Common myeloid progenitor, CD34-positive (primary cell): ENCODE results near the gene CBX8.

Source experiments
- CTCF ChIA-PET: fragments of 350-600 bp; sonication (Branson Sonifier 250); formaldehyde crosslinking; loops from one replicate; lab custom pipeline; 2021; ENCODE audit warnings: antibody characterized with exemption; lab: Charles Lee
- POLR2A ChIA-PET: fragments of 350-600 bp; sonication (Branson Sonifier 250); formaldehyde crosslinking; loops from one replicate; lab custom pipeline; 2021; ENCODE audit warnings: antibody characterized with exemption; lab: Charles Lee
- DNase-seq, 3 donors: peaks; one replicate each; pipeline versions ENCODE4 v3.0.0 to v3.0.0-alpha.2; 2013
- H3K27ac ChIP-seq, 2 experiments: 1 replicate in 1 of 2; 2 replicates in 1 of 2; pipeline ENCODE4 v1.7.0; 2013; ENCODE audit warnings: inconsistent platforms in 2 of 2, low read length in 2 of 2, mild to moderate bottlenecking in 2 of 2, low read depth in 1 of 2, moderate library complexity in 1 of 2; ENCODE audit not compliant: severe bottlenecking in 2 of 2, insufficient read depth in 1 of 2, poor library complexity in 1 of 2
- H3K27me3 ChIP-seq, 5 experiments: replicated peaks in 2 of 5; 1 replicate in 3 of 5; 2 replicates in 2 of 5; pipeline versions ENCODE4 v1.6.1 to v1.7.0; 2013; ENCODE audit warnings: low read length in 4 of 5, mild to moderate bottlenecking in 2 of 5, moderate library complexity in 2 of 5, inconsistent platforms in 1 of 5; ENCODE audit not compliant: insufficient read depth in 5 of 5, control insufficient read depth in 4 of 5
- H3K36me3 ChIP-seq, 4 experiments: 1 replicate in 2 of 4; 2 replicates in 2 of 4; pipeline versions ENCODE4 v1.6.1 to v1.7.0; 2013; ENCODE audit warnings: low read length in 3 of 4, control low read depth in 1 of 4, mild to moderate bottlenecking in 1 of 4; ENCODE audit not compliant: control insufficient read depth in 4 of 4, insufficient read depth in 4 of 4
- H3K4me1 ChIP-seq, 4 experiments: 1 replicate in 3 of 4; 2 replicates in 1 of 4; pipeline versions ENCODE4 v1.6.1 to v1.7.1; 2013; ENCODE audit warnings: low read length in 3 of 4, mild to moderate bottlenecking in 3 of 4, control low read depth in 1 of 4, inconsistent platforms in 1 of 4, moderate library complexity in 1 of 4; ENCODE audit not compliant: control insufficient read depth in 4 of 4, insufficient read depth in 4 of 4; ENCODE audit errors: control extremely low read depth in 1 of 4
- H3K4me3 ChIP-seq, 7 experiments: 1 replicate in 4 of 7; 2 replicates in 3 of 7; pipeline versions ENCODE4 v1.5.1 to v1.7.0; 2013; ENCODE audit warnings: mild to moderate bottlenecking in 7 of 7, low read length in 6 of 7, moderate library complexity in 6 of 7, inconsistent platforms in 2 of 7, low read depth in 2 of 7, control low read depth in 1 of 7; ENCODE audit not compliant: insufficient read depth in 4 of 7, control insufficient read depth in 1 of 7; ENCODE audit errors: extremely low read depth in 1 of 7
- H3K9me3 ChIP-seq, 5 experiments: 1 replicate in 4 of 5; 2 replicates in 1 of 5; pipeline versions ENCODE4 v1.6.1 to v1.7.1; 2013; ENCODE audit warnings: low read length in 4 of 5, mild to moderate bottlenecking in 2 of 5, inconsistent platforms in 1 of 5, low read depth in 1 of 5, moderate library complexity in 1 of 5; ENCODE audit not compliant: control insufficient read depth in 4 of 5, insufficient read depth in 2 of 5; ENCODE audit errors: control extremely low read depth in 1 of 5
- WGBS: methylation state at CpG from one replicate; pipeline ENCODE4 v1.1.5; 2013; ENCODE audit not compliant: insufficient coverage; 5-methylcytosine and 5-hydroxymethylcytosine counted together

The CBX8 gene

DNA sequence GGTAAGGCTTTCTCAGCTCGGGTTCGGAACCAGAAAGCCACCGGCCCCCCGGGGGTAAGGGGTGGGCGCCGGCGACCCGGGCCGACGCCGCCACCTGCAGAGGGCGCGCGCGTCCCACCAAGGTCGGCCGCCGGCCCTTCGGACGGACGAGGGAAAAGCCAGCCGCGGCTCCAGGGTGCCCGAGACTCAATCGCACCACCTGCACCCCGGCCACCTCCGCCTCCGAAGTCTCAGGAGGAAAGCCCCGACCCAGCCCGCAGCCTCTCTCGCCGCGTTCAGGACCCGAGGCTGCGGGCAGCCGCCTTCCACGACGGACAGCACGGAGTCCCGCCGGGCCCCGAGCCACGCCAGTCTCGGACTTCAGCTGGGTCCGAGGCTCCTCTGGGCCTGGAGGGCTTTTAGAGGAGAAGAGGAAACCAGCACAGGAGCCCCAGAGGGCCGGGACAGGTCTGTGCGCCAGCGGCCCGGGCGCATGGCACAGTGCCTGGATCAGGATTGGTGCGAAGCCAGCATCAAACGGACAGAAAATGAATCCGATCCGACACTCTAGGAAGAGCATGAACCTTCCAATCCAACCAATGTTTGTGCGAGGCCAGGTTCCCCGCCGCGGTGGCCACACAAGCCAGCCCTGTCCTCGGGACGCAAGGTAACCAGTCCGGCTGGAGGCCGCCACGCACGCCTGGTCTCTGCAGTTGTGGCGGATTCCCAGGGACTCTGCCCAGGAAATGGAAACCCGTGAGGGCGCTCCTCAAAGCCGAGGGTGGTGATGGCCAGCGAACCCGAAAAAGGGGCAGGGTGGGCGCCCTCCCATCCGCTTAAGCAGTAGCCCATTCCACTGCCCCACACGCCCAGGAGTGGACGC is 6.7 kb downstream of the CBX8 start:
- ChIA-PET CTCF (interaction anchor here (0.7 to 3.3 kb wide), 22 partner anchors 9 to 203 kb away, joined by 3 to 20 read pairs (median 4); partner anchors contain the start of gene CBX2), POLR2A (no interaction called here)
- Histone ChIP-seq H3K27ac (no peak overlapping the region), H3K9me3 (no peaks in the 10 kb centered on the region), H3K36me3 (peaks cover 0 to 34% (median 18%) of the 10 kb centered on the region in 4 experiments), H3K4me3 (peak overlapping the region in 5 of 7 experiments; percentile 17 to 64 (median 59)), H3K27me3 (peaks cover 0 to 58% (median 27%) of the 10 kb centered on the region in 5 experiments), H3K4me1 (peaks cover 0 to 39% (median 26%) of the 10 kb centered on the region in 4 experiments)
- WGBS, result 11% methylated on average over 70 of the region's 74 CpGs
- no peak for DNase-seq

DNA sequence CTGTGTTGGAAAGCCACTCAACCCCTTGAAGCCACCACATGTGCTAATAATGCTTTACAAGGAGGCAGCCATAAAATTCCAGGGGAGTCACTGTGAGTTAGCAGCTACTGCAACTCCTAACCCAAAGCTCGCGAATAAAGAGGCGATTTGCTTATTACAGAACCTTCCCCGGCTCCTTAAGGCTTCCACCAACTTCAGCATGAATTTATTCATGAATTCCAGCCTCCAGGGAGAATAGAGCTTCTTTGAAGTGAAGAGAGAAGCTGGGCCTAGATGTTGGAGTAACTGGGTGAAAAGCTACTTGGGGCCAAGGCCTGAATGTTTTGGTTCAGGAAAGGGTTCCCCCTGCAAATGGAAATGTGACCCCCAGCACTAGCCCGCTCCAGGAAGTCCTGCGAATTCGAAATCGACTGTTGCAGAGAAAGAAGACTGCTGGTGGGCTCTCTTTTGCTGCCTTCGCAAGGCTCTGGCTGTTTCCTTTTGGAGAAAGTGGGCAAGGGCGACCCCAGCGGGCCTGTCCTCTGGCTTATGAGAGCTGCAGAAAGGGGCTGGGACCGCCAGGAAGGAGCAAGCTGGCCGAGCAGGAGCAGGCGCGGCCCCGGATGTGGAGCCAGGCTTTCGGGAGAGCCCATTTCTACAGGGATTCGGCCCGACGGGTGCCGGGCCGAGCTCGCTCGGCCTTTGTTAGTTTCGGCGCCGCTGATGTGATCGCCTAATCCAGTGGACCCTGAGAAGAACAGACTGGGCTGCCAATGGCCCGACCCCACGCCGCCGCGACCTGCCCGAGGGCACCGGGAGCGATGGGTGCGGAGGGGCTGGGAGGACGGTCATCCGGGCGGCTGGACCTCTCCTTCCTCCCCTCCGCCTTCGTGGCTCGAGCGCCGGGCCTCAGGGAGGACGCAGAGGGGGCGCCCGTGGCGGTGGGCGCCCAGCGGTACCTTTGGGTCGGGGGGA is 7.6 kb downstream of the CBX8 start:
- peaks cover 0 to 58% (median 27%) of the 10 kb centered on the region in 5 experiments for H3K27me3 ChIP-seq
- H3K36me3 ChIP-seq, result peaks cover 0 to 34% (median 21%) of the 10 kb centered on the region in 4 experiments
- H3K27ac ChIP-seq, result no peak overlapping the region
- ChIA-PET POLR2A (interaction anchor here (0.7 kb wide), 1 partner anchor 43 kb away, joined by 3 read pairs; no protein-coding TSS in a partner anchor), CTCF (interaction anchor here (0.6 to 2.9 kb wide), 23 partner anchors 10 to 204 kb away, joined by 3 to 20 read pairs (median 4); partner anchors contain the start of gene CBX2)
- DNase-seq, result no peak
- H3K9me3 ChIP-seq, result no peaks in the 10 kb centered on the region
- H3K4me3 ChIP-seq, result peak overlapping the region in 6 of 7 experiments; percentile 15 to 64 (median 58)
- peaks cover 0 to 39% (median 25%) of the 10 kb centered on the region in 4 experiments for H3K4me1 ChIP-seq
- 16% methylated on average over 44 of the region's 52 CpGs for WGBS

- Histone ChIP-seq H3K36me3 (peaks cover 0 to 39% (median 25%) of the 10 kb centered on the region in 4 experiments), H3K27me3 (peaks cover 0 to 52% (median 24%) of the 10 kb centered on the region in 5 experiments), H3K27ac (no peak overlapping the region), H3K4me3 (no peak overlapping the region), H3K9me3 (no peaks in the 10 kb centered on the region), H3K4me1 (peaks cover 0 to 39% (median 25%) of the 10 kb centered on the region in 4 experiments)
- ChIA-PET CTCF (interaction anchor here (0.6 to 2.9 kb wide), 12 partner anchors 10 to 182 kb away, joined by 3 to 20 read pairs (median 6); partner anchors contain the start of gene CBX2), POLR2A (no interaction called here)
- WGBS, result 100% methylated on average over 2 of the region's 5 CpGs
- DNase-seq, result no peak
Observed at GRCh38 chr17:79788455-79788854, 8.4 kb downstream of the CBX8 start.

DNA sequence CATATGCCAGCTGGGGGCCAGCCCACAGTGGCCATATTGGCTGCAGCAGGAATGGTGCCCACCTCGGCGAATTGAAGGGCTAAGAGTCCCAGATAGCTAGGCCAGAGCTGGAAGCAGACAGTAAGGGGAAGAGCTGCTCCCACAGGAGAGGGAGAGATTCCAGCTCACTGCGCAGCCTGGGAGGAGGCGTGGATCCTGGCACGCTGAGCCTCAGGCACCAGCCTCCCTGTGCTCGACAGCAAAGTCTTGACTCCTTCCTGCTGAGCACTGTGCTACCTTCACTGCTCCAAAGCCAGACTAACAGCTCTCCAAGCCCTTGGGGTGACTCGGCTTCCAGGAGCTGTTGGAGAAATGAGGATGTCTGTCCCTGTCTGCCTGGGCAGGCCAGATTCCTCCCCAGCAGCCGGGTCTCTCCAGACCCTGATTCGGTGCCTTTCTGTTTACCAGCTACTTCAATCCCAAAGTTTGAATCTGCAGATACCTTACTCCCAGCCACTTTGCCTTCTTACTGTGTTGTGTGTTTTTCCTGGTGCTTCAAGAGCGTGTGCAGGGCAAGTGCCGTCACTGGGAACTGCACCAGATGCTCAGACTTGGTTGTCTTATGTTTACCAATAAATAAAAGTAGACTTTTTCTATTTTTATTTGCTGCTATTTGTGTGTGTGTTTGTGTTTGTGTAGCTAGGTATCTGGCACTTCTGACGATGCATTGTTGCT is 9.8 kb downstream of the CBX8 start:
- Histone ChIP-seq H3K4me1 (peaks cover 0 to 40% (median 35%) of the 10 kb centered on the region in 4 experiments), H3K9me3 (no peaks in the 10 kb centered on the region), H3K27me3 (peaks cover 0 to 39% (median 17%) of the 10 kb centered on the region in 5 experiments), H3K4me3 (no peak overlapping the region), H3K36me3 (peaks cover 0 to 50% (median 33%) of the 10 kb centered on the region in 4 experiments), H3K27ac (no peak overlapping the region)
- CTCF ChIA-PET, result interaction anchor here (0.6 to 1.8 kb wide), 7 partner anchors 11 to 480 kb away, joined by 3 to 5 read pairs (median 3); no protein-coding TSS in a partner anchor
- DNase-seq, result no peak
- WGBS, result 92% methylated on average over 7 of the region's 12 CpGs
- POLR2A ChIA-PET, result interaction anchor here (0.5 to 0.6 kb wide), 3 partner anchors 40 to 225 kb away, joined by 3 to 5 read pairs (median 4); no protein-coding TSS in a partner anchor

DNA sequence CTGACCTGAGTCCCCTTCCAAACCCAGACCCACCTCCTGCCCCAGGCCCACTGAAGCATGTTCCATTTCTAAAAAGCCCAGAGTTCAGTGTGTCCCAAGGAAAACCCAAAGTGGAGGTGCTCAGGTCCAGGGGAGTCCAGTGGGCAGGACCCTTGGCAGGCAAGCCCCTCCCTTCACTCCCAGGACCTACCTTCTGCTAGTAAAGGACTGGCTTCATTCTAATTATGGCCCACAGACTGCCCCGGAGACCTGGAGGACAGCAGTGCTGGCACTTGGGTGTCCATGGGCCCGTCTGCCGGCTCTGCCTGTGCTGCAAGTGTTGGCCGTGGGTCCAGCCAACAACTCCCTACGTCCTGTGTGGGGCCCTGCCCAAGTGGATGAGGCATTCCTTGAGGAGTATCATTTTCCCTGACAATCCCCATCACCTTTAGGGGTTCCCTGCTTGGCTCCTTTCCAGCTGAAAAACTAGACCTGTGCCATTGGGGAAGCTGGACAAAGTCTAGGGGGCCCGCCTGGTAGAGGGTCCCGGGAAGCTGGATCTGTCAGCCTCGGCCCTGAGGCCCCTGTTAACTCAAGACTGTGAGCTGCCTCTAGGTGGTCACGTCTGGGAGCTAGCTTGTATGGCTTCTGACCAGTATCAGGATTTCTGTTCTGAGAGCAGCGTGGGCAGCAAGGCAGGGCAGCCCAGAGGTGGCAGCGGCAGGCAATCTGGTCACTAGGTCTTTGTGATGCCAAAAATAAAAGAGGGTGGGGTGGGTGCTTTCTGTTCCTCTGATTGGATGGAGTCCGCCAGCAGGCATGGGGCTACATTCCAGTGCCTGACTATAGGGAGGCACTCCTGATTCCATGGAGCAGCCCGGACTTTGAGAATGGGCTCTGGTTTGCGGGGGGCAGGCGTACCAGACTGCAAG is 10.7 kb downstream of the CBX8 start:
- POLR2A ChIA-PET, result interaction anchor here (0.5 to 0.6 kb wide), 3 partner anchors 39 to 226 kb away, joined by 3 to 5 read pairs (median 4); no protein-coding TSS in a partner anchor

More for the DNA sequence above, 10.7 kb downstream of the CBX8 start:
- no peak for DNase-seq
- CTCF ChIA-PET, result interaction anchor here (0.6 to 1.8 kb wide), 5 partner anchors 10 to 481 kb away, joined by 3 to 4 read pairs (median 3); no protein-coding TSS in a partner anchor
- peaks cover 0 to 41% (median 36%) of the 10 kb centered on the region in 4 experiments for H3K4me1 ChIP-seq
- H3K4me3 ChIP-seq, result no peak overlapping the region
- WGBS, result 95% methylated on average over 15 of the region's 15 CpGs
- peaks cover 0 to 30% (median 12%) of the 10 kb centered on the region in 5 experiments for H3K27me3 ChIP-seq
- H3K36me3 ChIP-seq, result peaks cover 0 to 51% (median 33%) of the 10 kb centered on the region in 4 experiments
- H3K27ac ChIP-seq, result no peak overlapping the region
- H3K9me3 ChIP-seq, result no peaks in the 10 kb centered on the region
